Islet precursor cell (in vitro differentiated cells): ENCODE measurements around the gene GRIPAP1.
"Not testable (repeated sequence)": the region's sequence is repeated elsewhere in the genome, so short reads cannot be mapped to it uniquely, and the experiment has no call there.

Experiments
- DNase-seq: peaks from one replicate; pipeline ENCODE4 v3.0.0-alpha.2; 2018

The GRIPAP1 gene

GRCh38 chrX:48992341-48992740 is 9.7 kb downstream of the GRIPAP1 start:
- DNase-seq, result no peak

GRCh38 chrX:48989483-48989882 is 12.6 kb downstream of the GRIPAP1 start:
- DNase-seq, result no peak

GRCh38 chrX:48983896-48984295 is 18.2 kb downstream of the GRIPAP1 start:
- DNase-seq, result no peak

DNA sequence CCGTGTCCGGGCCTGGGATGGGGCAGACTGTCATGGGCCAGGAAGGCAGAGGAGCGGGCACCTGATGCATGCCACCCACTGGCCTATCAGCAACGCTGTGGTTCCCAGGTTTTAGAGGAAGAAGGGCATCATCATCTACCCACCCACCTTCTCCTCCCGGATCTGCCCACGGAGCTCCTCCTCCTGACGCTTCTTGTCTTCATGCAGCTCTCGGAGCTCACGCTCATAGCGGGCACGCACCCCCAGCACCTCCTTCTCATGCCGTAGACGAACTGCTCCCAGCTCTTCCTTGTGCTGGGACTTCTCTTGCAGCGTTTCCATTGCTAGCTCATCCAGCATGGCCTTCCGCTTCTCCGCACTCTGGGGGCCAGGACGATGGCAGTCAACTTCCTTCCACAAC is 19.0 kb downstream of the GRIPAP1 start:
- no peak for DNase-seq

GRCh38 chrX:48981178-48981577 is 20.9 kb downstream of the GRIPAP1 start:
- no peak for DNase-seq

DNA sequence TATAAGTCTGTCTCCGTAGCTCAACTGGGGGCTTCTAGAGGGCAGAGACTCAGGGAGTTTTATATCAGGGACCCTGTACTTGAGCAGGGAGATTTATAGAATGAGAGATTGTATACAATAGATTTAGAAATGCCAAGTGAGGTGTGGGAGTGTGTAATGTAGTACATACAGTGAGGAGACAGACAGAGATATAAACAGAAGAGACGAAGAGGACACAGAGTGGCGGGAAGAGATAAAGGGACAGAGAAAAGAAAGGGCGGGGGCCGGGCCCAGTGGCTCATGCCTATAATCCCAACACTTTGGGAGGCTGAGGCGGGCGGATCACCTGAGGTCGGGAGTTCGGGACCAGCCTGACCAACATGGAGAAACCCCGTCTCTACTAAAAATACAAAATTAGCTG is 21.7 kb downstream of the GRIPAP1 start:
- DNase-seq, result not testable (repeated sequence)

DNA sequence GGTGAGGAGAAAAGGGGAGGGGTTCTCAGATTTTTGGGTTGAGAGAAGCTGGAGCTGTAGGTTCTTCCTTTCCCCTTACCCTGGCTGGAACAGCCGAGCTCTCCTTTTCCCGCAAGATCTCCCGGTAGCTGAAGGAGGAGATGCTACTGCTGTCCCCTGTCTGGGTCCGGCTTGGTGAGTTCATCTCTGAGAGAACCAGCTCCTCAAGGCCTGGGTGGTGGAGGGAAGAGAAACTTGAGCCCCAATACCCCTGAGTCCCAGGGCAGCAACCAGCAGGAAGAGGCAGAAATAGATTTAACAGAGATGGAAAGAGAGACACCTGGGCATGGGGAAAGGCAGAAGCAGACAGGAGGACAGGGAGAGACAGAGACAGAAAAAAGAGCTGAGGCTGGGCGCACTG is 23.8 kb downstream of the GRIPAP1 start:
- DNase-seq, result no peak

DNA sequence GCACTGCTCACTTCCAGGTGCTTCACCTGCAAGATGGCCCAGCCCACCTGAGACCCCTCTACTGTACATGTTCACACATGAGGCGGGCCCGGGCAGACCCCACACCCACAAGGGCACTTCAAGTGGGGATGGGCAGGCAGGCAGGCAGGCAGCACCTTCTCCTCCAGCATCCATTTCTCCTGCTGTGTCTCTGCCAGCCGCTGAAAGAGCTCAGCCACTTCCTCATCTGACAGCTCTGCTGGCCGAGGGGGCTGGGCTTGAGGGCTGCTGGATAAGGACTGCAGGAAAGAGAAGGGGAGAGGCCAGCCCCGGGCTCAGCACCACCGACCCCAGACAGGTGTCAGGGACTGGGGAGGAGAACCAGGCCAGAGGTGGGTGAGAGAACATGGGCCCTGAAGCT is 26.0 kb downstream of the GRIPAP1 start:
- no peak for DNase-seq

- no peak for DNase-seq
These were observed 26.5 kb downstream of the GRIPAP1 start for GRCh38 chrX:48975541-48975940.

GRCh38 chrX:48975041-48975440 is 27.0 kb downstream of the GRIPAP1 start:
- no peak for DNase-seq

DNA sequence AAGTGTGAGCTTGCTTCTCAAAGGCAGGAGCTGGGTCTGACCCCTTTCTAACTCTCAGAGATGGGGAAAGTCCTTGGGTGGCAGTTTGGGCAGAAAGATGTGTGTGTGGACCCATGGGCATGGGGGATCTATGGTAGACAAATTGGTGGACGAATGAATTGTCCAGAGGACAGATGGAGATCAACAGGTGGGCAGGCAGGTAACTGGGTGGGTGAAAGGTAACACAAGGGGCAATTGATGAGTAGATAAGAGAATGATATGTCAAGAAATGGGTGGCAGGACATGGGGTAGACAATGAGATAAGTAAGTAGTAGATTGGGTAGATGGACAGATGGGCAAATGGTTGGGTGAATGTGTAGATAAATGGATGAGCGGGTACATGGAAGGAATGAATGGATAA is 27.5 kb downstream of the GRIPAP1 start:
- no peak for DNase-seq

DNA sequence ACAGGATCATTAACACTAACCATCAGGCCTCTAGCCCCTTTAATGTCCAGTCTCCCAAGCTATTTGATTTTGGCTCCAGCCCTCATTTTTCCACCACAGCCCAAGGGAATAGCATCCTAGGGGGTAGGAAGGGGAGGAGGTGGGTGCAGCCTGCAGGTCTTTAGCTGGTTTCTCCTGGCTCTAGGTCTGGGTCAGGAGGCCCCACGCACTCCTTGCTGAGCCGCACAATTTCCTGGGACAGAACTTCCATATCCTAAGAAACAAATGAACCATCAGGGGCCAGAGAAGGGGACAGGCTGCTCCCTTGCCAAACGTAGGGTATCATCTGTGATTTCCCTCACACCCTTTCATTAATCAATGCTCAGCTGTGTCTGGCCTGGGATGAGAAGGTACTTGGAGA is 28.0 kb downstream of the GRIPAP1 start:
- DNase-seq, result no peak

- peak; percentile 69 for DNase-seq
These were observed 29.6 kb downstream of the GRIPAP1 start for GRCh38 chrX:48972220-48973164.

DNA sequence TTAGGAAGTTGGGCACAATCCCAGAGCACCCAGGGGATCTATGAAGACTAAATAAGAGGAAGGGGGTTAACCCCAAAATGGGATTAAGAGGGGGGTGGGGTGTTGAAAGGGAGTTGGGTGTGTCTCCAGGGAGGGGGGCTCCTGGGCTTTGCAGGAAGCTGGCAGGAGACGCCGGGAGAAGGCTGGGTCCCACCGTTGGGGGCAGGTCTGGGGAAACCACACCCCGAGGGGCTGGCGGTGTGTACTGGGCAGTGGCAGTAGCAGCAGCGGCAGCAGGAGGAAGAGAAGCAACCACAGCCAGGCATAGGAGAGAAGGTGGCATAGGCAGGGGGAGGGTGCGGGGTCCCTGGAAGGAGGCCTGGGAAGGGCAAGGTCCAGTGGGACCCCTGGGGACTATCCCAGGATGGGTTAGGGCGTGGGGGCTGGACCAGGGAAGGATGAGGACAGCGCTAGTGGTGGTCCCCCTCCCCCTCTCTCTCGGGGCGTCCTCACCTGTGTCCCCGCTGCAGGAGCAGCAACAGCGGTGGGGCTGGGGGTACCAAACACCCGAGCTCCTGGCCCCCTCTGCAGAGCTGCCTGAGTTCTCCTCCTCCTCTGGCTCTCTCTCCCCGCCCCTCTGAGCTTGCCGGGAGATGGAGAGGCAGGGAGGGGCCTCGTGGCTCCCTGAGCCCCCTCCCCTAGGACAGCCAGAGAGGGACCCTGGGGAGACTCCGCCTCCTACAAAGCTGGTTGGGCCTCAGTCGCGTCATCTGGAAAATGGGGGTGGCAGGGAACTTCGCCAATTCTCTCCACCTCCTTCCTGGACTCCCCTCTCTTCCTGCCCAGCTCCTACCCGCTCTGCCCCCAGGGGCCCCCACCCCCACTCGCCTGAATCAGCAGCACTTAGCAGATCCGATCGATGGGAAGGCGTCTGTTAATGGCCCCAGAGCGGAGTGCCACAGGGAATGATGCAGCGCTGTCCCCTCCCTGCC is 30.5 kb downstream of the GRIPAP1 start, which contains the start of gene KCND1:
Gene KCND1 (minus strand): TSS at position 596 of the 971 bp plus-strand sequence. CDS start 1,573 bp downstream, outside the sequence.
- DNase-seq, result peak; percentile 85

GRCh38 chrX:48969471-48969870 is 32.6 kb downstream of the GRIPAP1 start:
- DNase-seq, result no peak

GRCh38 chrX:48968377-48968776 is 33.7 kb downstream of the GRIPAP1 start:
- no peak for DNase-seq

GRCh38 chrX:48966796-48967579 is 35.1 kb downstream of the GRIPAP1 start:
- peak; percentile 62 for DNase-seq

DNA sequence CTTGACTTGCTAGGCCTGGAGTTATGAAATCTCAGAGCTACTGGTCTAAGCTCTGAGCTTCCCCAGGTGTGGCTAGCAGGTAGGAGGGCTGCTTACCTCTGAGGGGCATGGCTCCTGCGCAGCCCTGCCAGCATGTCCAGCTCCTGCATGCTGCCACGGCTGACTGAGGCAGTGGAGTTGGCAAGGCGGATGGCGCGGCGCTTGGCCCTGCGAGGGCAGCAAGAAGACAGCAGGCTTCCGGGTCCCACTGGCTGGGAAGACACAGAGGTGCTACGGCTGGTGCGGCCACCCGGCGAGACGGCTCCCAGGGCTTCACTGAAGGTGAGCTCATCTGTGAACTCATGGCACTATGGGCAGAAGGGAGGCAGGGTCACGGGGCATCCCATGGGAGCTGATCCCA is 36.1 kb downstream of the GRIPAP1 start:
- no peak for DNase-seq

DNA sequence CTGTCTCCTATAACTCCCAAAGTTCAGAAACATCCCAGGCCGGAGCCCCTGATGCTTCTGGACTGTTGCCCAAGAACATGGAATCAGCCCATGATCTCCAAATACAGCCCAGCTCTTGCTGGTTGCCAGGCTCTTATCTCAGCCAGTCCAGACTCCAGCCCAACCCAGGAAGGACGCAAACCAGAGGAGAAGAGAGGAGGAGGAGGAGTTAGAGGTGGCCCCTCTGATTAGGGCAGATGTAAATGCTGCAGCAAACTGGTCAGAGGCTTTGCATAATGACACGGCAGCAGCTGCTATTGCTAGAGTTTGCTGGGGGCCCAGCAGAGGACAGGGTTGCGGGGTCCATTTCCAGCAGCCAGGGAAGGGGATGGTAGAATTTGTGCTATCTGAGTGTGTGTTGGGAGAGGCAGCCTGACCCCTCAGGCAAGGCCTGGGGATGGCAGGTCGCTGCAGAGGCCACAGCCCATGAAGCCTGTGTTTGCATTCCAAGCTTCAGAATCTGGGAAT is 40.4 kb downstream of the GRIPAP1 start:
- no peak for DNase-seq

DNA sequence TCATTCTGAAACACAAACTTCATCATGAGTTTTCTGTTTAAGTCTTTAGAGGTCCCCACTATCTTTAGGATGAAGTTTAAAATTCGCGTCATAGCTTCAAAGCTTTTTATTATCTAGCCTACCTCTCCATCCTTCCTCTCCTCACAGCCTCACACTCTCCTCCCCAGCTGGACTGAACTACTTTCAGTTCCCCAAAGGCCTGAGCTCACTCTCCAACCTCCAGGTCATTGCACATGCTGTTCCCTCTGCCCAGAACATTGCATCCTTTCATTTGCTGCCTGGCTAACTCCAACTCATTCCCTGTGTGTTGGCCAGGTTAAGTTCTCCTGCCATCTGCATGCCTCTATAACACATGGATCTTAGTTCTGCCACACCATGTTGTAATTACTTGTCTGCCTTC is 41.8 kb downstream of the GRIPAP1 start:
- DNase-seq, result no peak

- peak; percentile 76 for DNase-seq
These were observed 43.4 kb downstream of the GRIPAP1 start for GRCh38 chrX:48958635-48959094.
